K562 (cell line): ENCODE measurements around the gene SEZ6L. TPM values are rescaled to one million over a fixed set of nuclear protein-coding genes. Genes with fewer than 3 reads are reported as not detected.

Experiments used
- ATAC-seq: fragments of 200-7000 bp; cut with Tn5 transposase; 3 replicates; pipeline ENCODE4 v1.9.1; 2020; ENCODE audit warnings: moderate library complexity
- BruUV-seq: library from RNA; stranded (reverse); fragments of 400-500 nt; replicated peaks from 2 replicates; lab custom pipeline; 2021; lab: Mats Ljungman, UMichigan
- CTCF ChIA-PET: fragments of 300-600 bp; formaldehyde crosslinking; extraction: SDS; loops from one replicate; lab custom pipeline; 2021; ENCODE audit warnings: low intra/inter-chr PET ratio; lab: Yijun Ruan, JAX
- POLR2A ChIA-PET: fragments of 300-600, 350-650 bp; sonication (Branson Sonifier 250); formaldehyde crosslinking; extraction: SDS; loops from one replicate; lab custom pipeline; 2021; ENCODE audit warnings: antibody characterized with exemption, inconsistent platforms; lab: Yijun Ruan, JAX
- DNase-seq, 4 experiments: peaks; one replicate each; pipeline versions ENCODE4 v3.0.0 to v3.0.0-alpha.2; 2011 to 2018; ENCODE audit warnings: low spot score in 3 of 4, mixed read lengths in 3 of 4; ENCODE audit errors: extremely low read depth in 1 of 4
- FAIRE-seq: peaks from 2 replicates; lab custom pipeline; 2011; peaks lifted over from hg19 to GRCh38; lab: Jason Lieb, UNC
- H2AFZ ChIP-seq: 2 replicates; pipeline ENCODE4 v1.6.0; 2011; ENCODE audit warnings: low read depth, low read length, control low read depth, inconsistent platforms
- H3K27ac ChIP-seq: fragments of 200-600 bp; 3 replicates; pipeline ENCODE4 v1.8.0; 2011; ENCODE audit warnings: low read depth, mild to moderate bottlenecking, control low read depth, inconsistent platforms, low read length, moderate library complexity, mixed read lengths; ENCODE audit errors: extremely low read depth
- H3K27me3 ChIP-seq, 2 experiments: fragments of 300-600 bp in 1 of 2; 2 replicates in 1 of 2; 3 replicates in 1 of 2; pipeline versions ENCODE4 v1.6.0 to v1.8.0; 2011; ENCODE audit warnings: inconsistent platforms in 2 of 2, low read length in 2 of 2, mild to moderate bottlenecking in 1 of 2, mixed read lengths in 1 of 2, moderate library complexity in 1 of 2; ENCODE audit not compliant: control insufficient read depth in 2 of 2, insufficient read depth in 2 of 2
- H3K36me3 ChIP-seq: fragments of 300-600 bp; 3 replicates; pipeline ENCODE4 v1.8.0; 2011; ENCODE audit warnings: mild to moderate bottlenecking, low read length, inconsistent platforms; ENCODE audit not compliant: control insufficient read depth, insufficient read depth
- H3K4me1 ChIP-seq, 2 experiments: fragments of 200-600 bp in 1 of 2; replicated peaks in 1 of 2; 2 replicates in 1 of 2; 3 replicates in 1 of 2; pipeline versions ENCODE4 v1.5.1 to v1.8.0; 2011; ENCODE audit warnings: inconsistent platforms in 2 of 2, low read length in 2 of 2, mild to moderate bottlenecking in 1 of 2, mixed read lengths in 1 of 2, moderate library complexity in 1 of 2; ENCODE audit not compliant: control insufficient read depth in 2 of 2, insufficient read depth in 2 of 2
- H3K4me2 ChIP-seq: 2 replicates; pipeline ENCODE4 v1.6.1; 2011; ENCODE audit warnings: low read length, control low read depth, inconsistent platforms, mixed read lengths; ENCODE audit not compliant: insufficient read depth
- H3K4me3 ChIP-seq: fragments of 200-600 bp; sonication (generic), shearing (Covaris generic); 2 replicates; pipeline ENCODE4 v1.5.1; 2016; ENCODE audit warnings: control low read depth, inconsistent platforms
- H3K79me2 ChIP-seq: fragments of 200-600 bp; 3 replicates; pipeline ENCODE4 v1.8.0; 2011; ENCODE audit warnings: low read length, inconsistent platforms; ENCODE audit not compliant: control insufficient read depth, insufficient read depth
- H3K9ac ChIP-seq, 2 experiments: 2 replicates each; pipeline versions ENCODE4 v1.6.0 to v1.6.1; 2011; ENCODE audit warnings: low read depth in 2 of 2, low read length in 2 of 2, control low read depth in 1 of 2, inconsistent platforms in 1 of 2, mild to moderate bottlenecking in 1 of 2, mixed read lengths in 1 of 2; ENCODE audit not compliant: insufficient read depth in 1 of 2
- H3K9me1 ChIP-seq: one replicate; pipeline ENCODE4 v1.6.0; 2011; ENCODE audit warnings: inconsistent platforms, mild to moderate bottlenecking, low read length, moderate library complexity; ENCODE audit not compliant: control insufficient read depth, insufficient read depth
- H3K9me3 ChIP-seq: replicated peaks from 2 replicates; pipeline ENCODE4 v1.5.1; 2011; ENCODE audit warnings: low read depth, low read length, inconsistent platforms; ENCODE audit not compliant: control insufficient read depth, insufficient read depth
- H4K20me1 ChIP-seq: replicated peaks from 2 replicates; pipeline ENCODE4 v1.6.1; 2011; ENCODE audit warnings: low read length, inconsistent platforms, mixed read lengths; ENCODE audit not compliant: control insufficient read depth, insufficient read depth
- CEBPB ChIP-seq: fragments of 450-650 bp; IDR thresholded peaks from 2 replicates; pipeline ENCODE4 v1.6.1; 2016; ENCODE audit warnings: missing genetic modification characterization, missing compliant biosample characterization
- CSDE1 ChIP-seq, 2 experiments: fragments of 450-650 bp; IDR thresholded peaks; 2 replicates each; pipeline ENCODE4 v1.6.1; 2016; ENCODE audit warnings: mild to moderate bottlenecking in 1 of 2
- IRF9 ChIP-seq: fragments of 450-650 bp; IDR thresholded peaks from 2 replicates; pipeline ENCODE4 v1.6.1; 2016; ENCODE audit warnings: missing biosample characterization, missing genetic modification characterization
- KLF10 ChIP-seq: fragments of 250-450 bp; sonication (Bioruptor Pico); IDR thresholded peaks from 2 replicates; pipeline ENCODE4 v1.6.1; 2021; ENCODE audit warnings: matching md5 sums
- KLF6 ChIP-seq: fragments of 250-450 bp; sonication (Bioruptor Pico); IDR thresholded peaks from 2 replicates; pipeline ENCODE4 v1.4.0; 2020; ENCODE audit warnings: mild to moderate bottlenecking, moderate library complexity, borderline replicate concordance
- POLR2A ChIP-seq: fragments of 450-650 bp; conservative IDR thresholded peaks from 2 replicates; pipeline ENCODE4 v1.6.1; 2016
- POLR2AphosphoS5 ChIP-seq: IDR thresholded peaks from 2 replicates; pipeline ENCODE4 v1.6.1; 2011; ENCODE audit warnings: mild to moderate bottlenecking, low read depth, low read length, moderate library complexity; ENCODE audit not compliant: control insufficient read depth, insufficient read depth
- SMAD4 ChIP-seq: fragments of 250-450 bp; sonication (Bioruptor Pico); conservative IDR thresholded peaks from 2 replicates; pipeline ENCODE4 v1.8.0; 2021; ENCODE audit warnings: inconsistent platforms, mild to moderate bottlenecking, moderate library complexity
- SPI1 ChIP-seq: IDR thresholded peaks from 2 replicates; pipeline ENCODE4 v1.6.1; 2011; ENCODE audit warnings: low read depth, low read length, control low read depth, borderline replicate concordance
- SREBF1 ChIP-seq: fragments of 150-350 bp; IDR thresholded peaks from 2 replicates; pipeline ENCODE4 v1.6.1; 2014; ENCODE audit warnings: antibody characterized with exemption, low read depth, low read length, borderline replicate concordance
- TGIF2 ChIP-seq: sonication (generic); formaldehyde crosslinking; IDR thresholded peaks from 2 replicates; pipeline ENCODE4 v1.8.1; 2022; ENCODE audit warnings: mild to moderate bottlenecking, missing genetic modification reagents, moderate library complexity
- ZNF561 ChIP-seq: fragments of 450-650 bp; formaldehyde crosslinking; conservative IDR thresholded peaks from 2 replicates; pipeline ENCODE4 v1.4.0; 2020; ENCODE audit warnings: mild to moderate bottlenecking, moderate library complexity
- ZNF764 ChIP-seq: fragments of 250-450 bp; sonication (Bioruptor Pico); IDR thresholded peaks from 2 replicates; pipeline ENCODE4 v1.4.0; 2020; ENCODE audit warnings: low read depth, mild to moderate bottlenecking, moderate library complexity
- WGBS: fragments of 100-300 bp; shearing (Covaris generic); methylation state at CpG from one replicate; pipeline ENCODE4 v1.1.6; 2016; ENCODE audit warnings: low coverage, mixed read lengths; ENCODE audit not compliant: insufficient coverage; ENCODE audit errors: missing lambda C conversion rate; 5-methylcytosine and 5-hydroxymethylcytosine counted together
- in situ Hi-C: fragments of 300-500 bp; cut with MboI; formaldehyde crosslinking; loops from 4 replicates; pipeline ENCODE4 v1.15.0; 2018; ENCODE audit warnings: inconsistent platforms, mixed read lengths
- intact Hi-C: fragments of 100-400 bp; cut with micrococcal nuclease; formaldehyde crosslinking; loops from 2 replicates; pipeline ENCODE4 v1.14.2; 2022
- polyA plus RNA-seq, 8 experiments: library from polyadenylated mRNA; depleted of rRNA in 4 of 8; stranded (reverse) in 5 of 8; unstranded in 3 of 8; fragments of >200 nt; fragmentation: Nextera tagmentation in 2 of 8; fragmentation: Illumina TruSeq in 1 of 8; extraction: Ambion mirVana in 2 of 8; extraction: Trizol in 1 of 8; gene quantifications; 2 replicates each; pipeline versions ENCODE4 v1.2.1 to v1.2.3, GENCODE V29; 2011 to 2014; ENCODE audit warnings: inconsistent platforms in 1 of 8, missing spikeins in 1 of 8
- total RNA-seq, 7 experiments: library from RNA; depleted of rRNA in 6 of 7; stranded (reverse); fragments of >200 nt in 6 of 7; fragmentation: Illumina TruSeq in 2 of 7; extraction: Trizol in 2 of 7; gene quantifications; 2 replicates each; pipeline versions ENCODE4 v1.2.1 to v1.2.3, GENCODE V29; 2011 to 2021; ENCODE audit warnings: low replicate concordance in 1 of 7

Gene SEZ6L
- total and polyA plus RNA-seq, 9 of the 15 experiments (the other 6 are each of a cell fraction or from before 2014, with no cell fraction given) = not detected

- no peak for TF ChIP-seq POLR2AphosphoS5
- no peak for TF ChIP-seq CSDE1 (IDR thresholded peaks at IDR 0.05)
- no peak for TF ChIP-seq ZNF764 (CRISPR knock-in tag)
- TF ChIP-seq POLR2A = no peak
- TF ChIP-seq, all 486 proteins: peak for 0
Observed at GRCh38 chr22:26139310-26139709, 30.0 kb upstream of the SEZ6L start (continued).

- WGBS = 0% methylated on average over 4 of the region's 4 CpGs
- Histone ChIP-seq H3K27me3 (no peaks in the 10 kb centered on the region), H2AFZ (no peak overlapping the region), H3K79me2 (no peaks in the 10 kb centered on the region), H3K4me3 (no peak overlapping the region), H3K27ac (no peak overlapping the region), H3K4me2 (no peak overlapping the region), H3K4me1 (no peaks in the 10 kb centered on the region), H3K9me1 (no peaks in the 10 kb centered on the region), H3K36me3 (no peaks in the 10 kb centered on the region), H3K9ac (no peak overlapping the region), H4K20me1 (no peaks in the 10 kb centered on the region), H3K9me3 (no peaks in the 10 kb centered on the region)
- no peak for ATAC-seq
- TF ChIP-seq KLF6 (CRISPR knock-in tag) (no peak), SMAD4 (CRISPR knock-in tag) (no peak), IRF9 (no peak), SREBF1 (no peak), ZNF561 (CRISPR knock-in tag) (no peak), TGIF2 (CRISPR knock-in tag) (no peak), SPI1 (no peak), CEBPB (tag) (no peak), KLF10 (CRISPR knock-in tag) (no peak)
- in situ Hi-C loops (no loop called here), intact Hi-C loops (no loop called here)
- DNase-seq = no peak
- no TSS peak for BruUV-seq
- ChIA-PET CTCF (no interaction called here), POLR2A (no interaction called here)
- FAIRE-seq = no peak
Observed at GRCh38 chr22:26141831-26142230, 27.4 kb upstream of the SEZ6L start.
